K562 (cell line): ENCODE measurements around the gene LETM1. TPM values are rescaled to one million over a fixed set of nuclear protein-coding genes. Genes with fewer than 3 reads are reported as not detected.
A peak's percentile ranks its signal among the peaks of the same experiment; 100 is the strongest.

Experiments used
- CHD1 ChIP-seq: fragments of 200-600 bp; sonication (generic); IDR thresholded peaks from one replicate; pipeline ENCODE4 v1.6.1; 2012; ENCODE audit warnings: mild to moderate bottlenecking, moderate library complexity, low read length, inconsistent platforms
- ESRRA ChIP-seq: fragments of 450-650 bp; IDR thresholded peaks from 2 replicates; pipeline ENCODE4 v1.6.1; 2014; ENCODE audit warnings: low read depth, mild to moderate bottlenecking, moderate library complexity, borderline replicate concordance
- FIP1L1 ChIP-seq: fragments of 200-400 bp; formaldehyde crosslinking; IDR thresholded peaks from 2 replicates; pipeline ENCODE4 v1.6.1; 2018; ENCODE audit warnings: mild to moderate bottlenecking, low read depth, low read length; ENCODE audit not compliant: poor library complexity, severe bottlenecking
- KDM5B ChIP-seq: fragments of 200-600 bp; sonication (generic); IDR thresholded peaks from 2 replicates; pipeline ENCODE4 v1.6.1; 2012; ENCODE audit warnings: low read depth, mild to moderate bottlenecking, moderate library complexity, low read length, control low read depth, inconsistent platforms; ENCODE audit not compliant: insufficient replicate concordance
- KLF10 ChIP-seq: fragments of 250-450 bp; sonication (Bioruptor Pico); IDR thresholded peaks from 2 replicates; pipeline ENCODE4 v1.6.1; 2021; ENCODE audit warnings: matching md5 sums
- NONO ChIP-seq, 2 experiments: fragments of 200-400 bp in 1 of 2; fragments of 450-650 bp in 1 of 2; formaldehyde crosslinking in 1 of 2; IDR thresholded peaks; 2 replicates each; pipeline ENCODE4 v1.6.1; 2017; ENCODE audit warnings: low read depth in 2 of 2, mild to moderate bottlenecking in 2 of 2, moderate library complexity in 2 of 2, low read length in 1 of 2
- NRF1 ChIP-seq, 2 experiments: fragments of 450-650 bp; IDR thresholded peaks in 1 of 2; conservative IDR thresholded peaks in 1 of 2; 2 replicates each; pipeline ENCODE4 v1.6.1; 2014; ENCODE audit warnings: mild to moderate bottlenecking in 2 of 2
- OTX1 ChIP-seq: fragments of 450-650 bp; formaldehyde crosslinking; IDR thresholded peaks from 2 replicates; pipeline ENCODE4 v1.4.0; 2022; ENCODE audit warnings: mild to moderate bottlenecking
- SAFB ChIP-seq: fragments of 200-400 bp; formaldehyde crosslinking; IDR thresholded peaks from 2 replicates; pipeline ENCODE4 v1.6.1; 2017; ENCODE audit warnings: low read depth, low read length, borderline replicate concordance
- STAT5B ChIP-seq: fragments of 250-450 bp; sonication (Bioruptor Pico); IDR thresholded peaks from 2 replicates; pipeline ENCODE4 v1.8.0; 2021; ENCODE audit warnings: mild to moderate bottlenecking, inconsistent platforms
- ZBTB1 ChIP-seq: sonication (generic); formaldehyde crosslinking; IDR thresholded peaks from 2 replicates; pipeline ENCODE4 v1.8.1; 2023; ENCODE audit warnings: missing genetic modification reagents, low read depth, mild to moderate bottlenecking, borderline replicate concordance
- ZNF143 ChIP-seq: sonication (generic); formaldehyde crosslinking; IDR thresholded peaks from 2 replicates; pipeline ENCODE4 v1.9.0; 2022; ENCODE audit warnings: mild to moderate bottlenecking, missing genetic modification reagents
- ZNF408 ChIP-seq: fragments of 250-450 bp; sonication (Bioruptor Pico); IDR thresholded peaks from 2 replicates; pipeline ENCODE4 v1.4.0; 2020; ENCODE audit warnings: low read depth, mild to moderate bottlenecking, moderate library complexity
- polyA plus RNA-seq, 8 experiments: library from polyadenylated mRNA; depleted of rRNA in 4 of 8; stranded (reverse) in 5 of 8; unstranded in 3 of 8; fragments of >200 nt; fragmentation: Nextera tagmentation in 2 of 8; fragmentation: Illumina TruSeq in 1 of 8; extraction: Ambion mirVana in 2 of 8; extraction: Trizol in 1 of 8; gene quantifications; 2 replicates each; pipeline versions ENCODE4 v1.2.1 to v1.2.3, GENCODE V29; 2011 to 2014; ENCODE audit warnings: inconsistent platforms in 1 of 8, missing spikeins in 1 of 8
- total RNA-seq, 7 experiments: library from RNA; depleted of rRNA in 6 of 7; stranded (reverse); fragments of >200 nt in 6 of 7; fragmentation: Illumina TruSeq in 2 of 7; extraction: Trizol in 2 of 7; gene quantifications; 2 replicates each; pipeline versions ENCODE4 v1.2.1 to v1.2.3, GENCODE V29; 2011 to 2021; ENCODE audit warnings: low replicate concordance in 1 of 7
- TF ChIP-seq, protein P1 (sequence below), 2 experiments: fragments of 450-650 bp; IDR thresholded peaks; 2 replicates each; pipeline ENCODE4 v1.6.1; 2016
- TF ChIP-seq, protein P2 (sequence below): fragments of 250-450 bp; sonication (Bioruptor Pico); IDR thresholded peaks from 2 replicates; pipeline ENCODE4 v1.9.0; 2021; ENCODE audit warnings: mild to moderate bottlenecking
- TF ChIP-seq, protein P3 (sequence below), 2 experiments: fragments of 450-650 bp; formaldehyde crosslinking in 1 of 2; IDR thresholded peaks; 2 replicates each; pipeline versions ENCODE4 v1.4.0 to v1.6.1; 2014 to 2020; ENCODE audit warnings: mild to moderate bottlenecking in 2 of 2, borderline replicate concordance in 1 of 2, low read depth in 1 of 2

The LETM1 gene
- total and polyA plus RNA-seq, 9 of the 15 experiments (the other 6 are each of a cell fraction or from before 2014, with no cell fraction given), result 3.9 to 109 (median 35.0) TPM

DNA sequence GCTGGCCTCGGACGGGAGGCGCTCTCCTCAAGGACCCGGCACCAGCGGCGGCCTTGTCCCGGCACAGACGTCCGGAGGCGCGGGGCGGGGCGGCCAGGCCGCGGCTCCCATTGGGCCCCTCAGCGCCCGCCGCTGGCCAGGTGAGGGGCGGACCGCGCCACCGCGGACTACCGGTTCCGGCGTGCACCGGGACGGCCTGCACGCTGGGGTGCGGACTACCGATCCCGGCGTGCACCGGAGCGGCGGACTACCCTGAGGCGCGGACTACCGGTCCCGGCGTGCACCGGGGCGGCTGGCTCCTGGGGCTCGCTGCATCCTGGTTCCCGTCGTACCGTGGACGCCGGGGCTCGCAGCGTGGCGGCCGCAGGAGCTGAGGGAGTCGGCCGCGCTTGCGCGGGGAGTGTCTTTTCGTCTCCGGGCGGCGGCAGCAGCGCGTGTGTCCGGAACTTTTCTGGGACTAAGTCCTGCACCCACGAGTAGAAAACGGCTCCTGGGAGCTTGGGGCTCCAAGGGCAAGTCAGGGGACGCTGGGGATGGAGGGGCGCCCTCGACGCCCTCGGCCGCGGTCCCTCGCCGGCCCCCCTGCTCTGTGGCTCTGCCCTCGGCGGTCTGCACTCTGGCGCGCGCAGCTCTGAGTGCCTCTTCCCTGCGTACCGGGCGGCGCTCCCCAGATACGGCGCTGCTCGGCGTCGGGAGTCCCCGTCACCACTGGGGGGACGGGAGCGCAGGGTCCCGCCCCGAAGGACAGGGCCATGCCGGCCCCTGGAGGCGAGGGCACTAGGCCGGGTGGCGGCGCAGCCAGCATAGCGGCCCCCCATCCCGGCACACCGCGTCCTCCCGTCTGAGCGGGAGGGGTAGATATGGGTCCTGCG is at the start of gene LETM1 (continued):
- TF ChIP-seq ESRRA (peak; percentile 58), STAT5B (CRISPR knock-in tag) (no peak), ZBTB1 (CRISPR knock-in tag) (no peak), KLF10 (no peak), ZNF408 (CRISPR knock-in tag) (no peak), OTX1 (CRISPR knock-in tag) (no peak), NRF1 (conservative IDR thresholded peaks at IDR 0.05 in 1 of 2, IDR thresholded peaks at IDR 0.05 in 1 of 2) (peak; percentile 93 to 95), CHD1 (peak; percentile 67), FIP1L1 (peak; percentile 82), KDM5B (peak; percentile 72), ZNF143 (CRISPR knock-in tag) (peak; percentile 95), NONO (IDR thresholded peaks at IDR 0.05; ENCODE audit: low read depth in 2 of 2, low read length in 1 of 2) (peak in 1 of 2 experiments; percentile 44; a peak in 2 of 4 replicates), SAFB (peak; percentile 87)
- TF ChIP-seq, protein P1, sequence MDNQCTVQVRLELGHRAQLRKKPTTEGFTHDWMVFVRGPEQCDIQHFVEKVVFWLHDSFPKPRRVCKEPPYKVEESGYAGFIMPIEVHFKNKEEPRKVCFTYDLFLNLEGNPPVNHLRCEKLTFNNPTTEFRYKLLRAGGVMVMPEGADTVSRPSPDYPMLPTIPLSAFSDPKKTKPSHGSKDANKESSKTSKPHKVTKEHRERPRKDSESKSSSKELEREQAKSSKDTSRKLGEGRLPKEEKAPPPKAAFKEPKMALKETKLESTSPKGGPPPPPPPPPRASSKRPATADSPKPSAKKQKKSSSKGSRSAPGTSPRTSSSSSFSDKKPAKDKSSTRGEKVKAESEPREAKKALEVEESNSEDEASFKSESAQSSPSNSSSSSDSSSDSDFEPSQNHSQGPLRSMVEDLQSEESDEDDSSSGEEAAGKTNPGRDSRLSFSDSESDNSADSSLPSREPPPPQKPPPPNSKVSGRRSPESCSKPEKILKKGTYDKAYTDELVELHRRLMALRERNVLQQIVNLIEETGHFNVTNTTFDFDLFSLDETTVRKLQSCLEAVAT (IDR thresholded peaks at IDR 0.05), result peak in 1 of 2 experiments; percentile 88; a peak in 2 of 4 replicates
- TF ChIP-seq, protein P2, sequence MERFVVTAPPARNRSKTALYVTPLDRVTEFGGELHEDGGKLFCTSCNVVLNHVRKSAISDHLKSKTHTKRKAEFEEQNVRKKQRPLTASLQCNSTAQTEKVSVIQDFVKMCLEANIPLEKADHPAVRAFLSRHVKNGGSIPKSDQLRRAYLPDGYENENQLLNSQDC (CRISPR knock-in tag), result peak; percentile 7; the same call in 1 of the 2 replicates
- TF ChIP-seq, protein P3, sequence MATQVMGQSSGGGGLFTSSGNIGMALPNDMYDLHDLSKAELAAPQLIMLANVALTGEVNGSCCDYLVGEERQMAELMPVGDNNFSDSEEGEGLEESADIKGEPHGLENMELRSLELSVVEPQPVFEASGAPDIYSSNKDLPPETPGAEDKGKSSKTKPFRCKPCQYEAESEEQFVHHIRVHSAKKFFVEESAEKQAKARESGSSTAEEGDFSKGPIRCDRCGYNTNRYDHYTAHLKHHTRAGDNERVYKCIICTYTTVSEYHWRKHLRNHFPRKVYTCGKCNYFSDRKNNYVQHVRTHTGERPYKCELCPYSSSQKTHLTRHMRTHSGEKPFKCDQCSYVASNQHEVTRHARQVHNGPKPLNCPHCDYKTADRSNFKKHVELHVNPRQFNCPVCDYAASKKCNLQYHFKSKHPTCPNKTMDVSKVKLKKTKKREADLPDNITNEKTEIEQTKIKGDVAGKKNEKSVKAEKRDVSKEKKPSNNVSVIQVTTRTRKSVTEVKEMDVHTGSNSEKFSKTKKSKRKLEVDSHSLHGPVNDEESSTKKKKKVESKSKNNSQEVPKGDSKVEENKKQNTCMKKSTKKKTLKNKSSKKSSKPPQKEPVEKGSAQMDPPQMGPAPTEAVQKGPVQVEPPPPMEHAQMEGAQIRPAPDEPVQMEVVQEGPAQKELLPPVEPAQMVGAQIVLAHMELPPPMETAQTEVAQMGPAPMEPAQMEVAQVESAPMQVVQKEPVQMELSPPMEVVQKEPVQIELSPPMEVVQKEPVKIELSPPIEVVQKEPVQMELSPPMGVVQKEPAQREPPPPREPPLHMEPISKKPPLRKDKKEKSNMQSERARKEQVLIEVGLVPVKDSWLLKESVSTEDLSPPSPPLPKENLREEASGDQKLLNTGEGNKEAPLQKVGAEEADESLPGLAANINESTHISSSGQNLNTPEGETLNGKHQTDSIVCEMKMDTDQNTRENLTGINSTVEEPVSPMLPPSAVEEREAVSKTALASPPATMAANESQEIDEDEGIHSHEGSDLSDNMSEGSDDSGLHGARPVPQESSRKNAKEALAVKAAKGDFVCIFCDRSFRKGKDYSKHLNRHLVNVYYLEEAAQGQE (IDR thresholded peaks at IDR 0.05; ENCODE audit: borderline replicate concordance), result 0 out of 2 replicates have a peak, but pooled peaks have one; percentile 10
- TF ChIP-seq, protein P3 (CRISPR knock-in tag; IDR thresholded peaks at IDR 0.05; ENCODE audit: low read depth), result no peak; the same call in 1 of the 2 replicates
